ENCODE measurements around the gene ZFR2.

The ZFR2 gene

DNA sequence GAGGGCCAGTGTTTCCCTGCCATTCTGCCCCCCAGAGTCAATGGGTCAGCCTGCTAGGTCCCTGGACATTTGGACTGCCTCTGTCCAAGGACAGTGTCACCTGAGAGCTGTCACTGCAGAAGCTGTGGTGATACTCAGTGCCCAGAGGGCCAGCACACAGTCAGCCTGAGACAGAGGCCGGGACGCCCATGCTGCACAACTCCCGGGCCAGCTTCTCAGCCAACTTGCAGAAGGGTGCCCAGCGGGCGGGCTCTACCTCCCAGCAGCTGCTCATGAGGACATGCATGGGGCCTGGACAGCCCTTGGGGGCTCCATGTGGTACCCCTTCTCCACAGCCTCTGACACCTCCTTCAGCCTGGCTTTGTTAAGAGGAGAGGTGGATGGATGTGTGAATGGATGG, 93.0 kb downstream of the ZFR2 start:
- TF ChIP-seq, protein P1, sequence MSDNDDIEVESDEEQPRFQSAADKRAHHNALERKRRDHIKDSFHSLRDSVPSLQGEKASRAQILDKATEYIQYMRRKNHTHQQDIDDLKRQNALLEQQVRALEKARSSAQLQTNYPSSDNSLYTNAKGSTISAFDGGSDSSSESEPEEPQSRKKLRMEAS (IDR thresholded peaks at IDR 0.05; ENCODE audit: low read depth, low read length): no peak
- TF ChIP-seq POLR2A (IDR thresholded peaks at IDR 0.05; ENCODE audit: extremely low read depth, insufficient read length) (no peak), MYC (IDR thresholded peaks at IDR 0.05; ENCODE audit: low read depth, low read length) (no peak)
- TF ChIP-seq, protein P2, sequence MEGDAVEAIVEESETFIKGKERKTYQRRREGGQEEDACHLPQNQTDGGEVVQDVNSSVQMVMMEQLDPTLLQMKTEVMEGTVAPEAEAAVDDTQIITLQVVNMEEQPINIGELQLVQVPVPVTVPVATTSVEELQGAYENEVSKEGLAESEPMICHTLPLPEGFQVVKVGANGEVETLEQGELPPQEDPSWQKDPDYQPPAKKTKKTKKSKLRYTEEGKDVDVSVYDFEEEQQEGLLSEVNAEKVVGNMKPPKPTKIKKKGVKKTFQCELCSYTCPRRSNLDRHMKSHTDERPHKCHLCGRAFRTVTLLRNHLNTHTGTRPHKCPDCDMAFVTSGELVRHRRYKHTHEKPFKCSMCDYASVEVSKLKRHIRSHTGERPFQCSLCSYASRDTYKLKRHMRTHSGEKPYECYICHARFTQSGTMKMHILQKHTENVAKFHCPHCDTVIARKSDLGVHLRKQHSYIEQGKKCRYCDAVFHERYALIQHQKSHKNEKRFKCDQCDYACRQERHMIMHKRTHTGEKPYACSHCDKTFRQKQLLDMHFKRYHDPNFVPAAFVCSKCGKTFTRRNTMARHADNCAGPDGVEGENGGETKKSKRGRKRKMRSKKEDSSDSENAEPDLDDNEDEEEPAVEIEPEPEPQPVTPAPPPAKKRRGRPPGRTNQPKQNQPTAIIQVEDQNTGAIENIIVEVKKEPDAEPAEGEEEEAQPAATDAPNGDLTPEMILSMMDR (IDR thresholded peaks at IDR 0.05; ENCODE audit: low read depth, low read length): no peak
- no peak for DNase-seq (ENCODE audit: low read depth)
- no peak overlapping the region for H3K4me3 ChIP-seq (ENCODE audit: low read depth, low read length)

DNA sequence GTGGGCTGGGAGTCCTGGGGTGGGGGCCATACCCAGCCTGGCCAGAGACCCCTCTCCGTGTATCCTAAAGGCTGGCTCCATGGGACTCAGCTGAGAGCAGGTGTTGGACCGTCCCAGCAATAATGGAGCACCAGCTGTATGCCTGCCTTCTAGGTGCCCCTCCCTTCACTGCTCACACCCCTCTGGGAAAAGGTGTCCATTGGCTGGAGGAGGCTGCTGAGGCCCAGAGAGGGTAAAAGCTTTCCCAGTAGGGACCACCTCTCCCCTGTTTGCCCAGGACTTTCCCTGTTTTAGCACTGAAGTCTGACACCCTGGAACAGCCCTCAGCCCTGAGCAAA, 93.5 kb downstream of the ZFR2 start:
- no peak overlapping the region for H3K4me3 ChIP-seq (ENCODE audit: low read depth, low read length)
- no peak for DNase-seq (ENCODE audit: low read depth)
- no peak for TF ChIP-seq POLR2A (IDR thresholded peaks at IDR 0.05; ENCODE audit: extremely low read depth, insufficient read length)
- TF ChIP-seq MYC (IDR thresholded peaks at IDR 0.05; ENCODE audit: low read depth, low read length): no peak
- TF ChIP-seq, protein P2 (IDR thresholded peaks at IDR 0.05; ENCODE audit: low read depth, low read length): no peak

- H3K4me3 ChIP-seq (ENCODE audit: low read depth, low read length): no peak overlapping the region
- no peak for DNase-seq (ENCODE audit: low read depth)
- TF ChIP-seq, protein P2 (IDR thresholded peaks at IDR 0.05; ENCODE audit: low read depth, low read length): no peak
- TF ChIP-seq, protein P1 (IDR thresholded peaks at IDR 0.05; ENCODE audit: low read depth, low read length): no peak
- TF ChIP-seq POLR2A (IDR thresholded peaks at IDR 0.05; ENCODE audit: extremely low read depth, insufficient read length) (no peak), MYC (IDR thresholded peaks at IDR 0.05; ENCODE audit: low read depth, low read length) (no peak)
Measured at GRCh38 chr19:3774621-3775373, 94.0 kb downstream of the ZFR2 start.

DNA sequence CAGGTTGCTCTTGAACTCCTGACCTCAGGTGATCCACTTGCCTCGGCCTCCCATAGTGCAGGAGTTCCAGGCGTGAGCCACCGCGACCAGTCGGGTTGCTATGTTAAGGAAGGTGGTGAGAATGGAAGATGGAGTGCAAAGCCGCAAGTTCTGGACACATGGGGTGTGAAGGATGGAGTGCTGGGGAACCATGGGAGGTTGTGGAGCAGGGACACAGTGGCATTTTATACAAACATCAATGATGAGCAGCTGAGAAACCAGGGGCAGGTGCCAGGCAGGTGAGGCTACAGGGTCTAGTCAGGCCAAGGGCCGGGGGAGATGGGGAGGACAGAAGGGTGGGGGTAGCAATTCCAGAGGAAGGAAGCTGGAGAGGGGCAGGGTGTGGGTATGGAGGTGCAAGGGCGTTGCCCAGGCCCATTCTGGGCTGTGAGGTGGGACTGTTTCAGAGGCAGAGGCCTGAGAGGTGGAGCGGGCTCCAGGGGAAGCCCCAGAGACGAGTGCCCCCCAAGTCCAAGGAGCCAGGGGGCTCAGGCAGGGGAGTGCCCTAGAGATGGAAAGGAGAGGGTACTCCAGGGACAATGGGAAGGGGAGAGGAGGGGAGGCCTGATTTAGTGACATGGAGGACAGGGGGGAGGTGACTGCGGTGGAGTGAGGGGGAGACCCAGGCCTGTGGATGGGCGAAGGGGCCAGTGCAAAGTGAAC, 94.9 kb downstream of the ZFR2 start:
- no peak for DNase-seq (ENCODE audit: low read depth)
- TF ChIP-seq, protein P2 (IDR thresholded peaks at IDR 0.05; ENCODE audit: low read depth, low read length): no peak
- no peak for TF ChIP-seq MYC (IDR thresholded peaks at IDR 0.05; ENCODE audit: low read depth, low read length)
- TF ChIP-seq, protein P1 (IDR thresholded peaks at IDR 0.05; ENCODE audit: low read depth, low read length): no peak
- TF ChIP-seq POLR2A (IDR thresholded peaks at IDR 0.05; ENCODE audit: extremely low read depth, insufficient read length): no peak
- no peak overlapping the region for H3K4me3 ChIP-seq (ENCODE audit: low read depth, low read length)

DNA sequence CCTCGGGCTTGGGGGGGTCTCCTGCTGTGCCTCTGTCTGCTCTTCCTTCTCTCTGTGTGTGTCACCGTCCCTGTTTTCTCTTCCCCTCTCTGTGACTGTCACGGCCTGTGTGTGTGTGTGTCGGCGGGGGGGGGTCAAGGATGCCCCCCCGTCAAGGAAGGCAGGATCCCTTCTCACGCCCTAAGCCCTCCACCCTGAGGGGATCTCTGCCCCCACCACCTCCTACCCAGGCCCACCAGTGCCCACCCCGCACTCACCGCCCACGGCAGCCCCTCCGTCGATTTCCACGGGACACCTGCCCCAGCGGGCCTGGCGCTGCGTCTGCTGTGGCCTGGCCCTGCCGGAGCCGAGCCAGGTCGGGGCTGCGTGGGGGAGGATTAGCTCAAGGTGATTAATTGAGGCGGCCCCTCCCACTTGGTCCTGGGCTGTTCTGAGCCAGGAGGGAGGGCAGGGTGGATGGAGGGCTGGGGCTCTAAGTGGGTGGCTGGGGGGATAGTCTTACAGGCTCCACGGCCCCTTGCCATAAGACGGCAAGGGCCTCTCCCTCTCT, 96.9 kb downstream of the ZFR2 start, which contains the start of gene RAX2:
TSS of gene RAX2 (minus strand) at position 323 of the 550 bp plus-strand sequence. CDS start 486 bp downstream, outside the sequence.
- no peak for TF ChIP-seq POLR2A (IDR thresholded peaks at IDR 0.05; ENCODE audit: extremely low read depth, insufficient read length)
- TF ChIP-seq, protein P2 (IDR thresholded peaks at IDR 0.05; ENCODE audit: low read depth, low read length): no peak
- TF ChIP-seq, protein P1 (IDR thresholded peaks at IDR 0.05; ENCODE audit: low read depth, low read length): no peak
- TF ChIP-seq MYC (IDR thresholded peaks at IDR 0.05; ENCODE audit: low read depth, low read length): no peak
- DNase-seq (ENCODE audit: low read depth): no peak
- H3K4me3 ChIP-seq (ENCODE audit: low read depth, low read length): no peak within 1 kb of the TSS

Measured in NB4 (cell line).